ENCODE measurements around the gene TMTC4.

The TMTC4 gene

GRCh38 chr13:100673713-100674571, 653 bp downstream of the TMTC4 start:
- Histone ChIP-seq H3K36me3 (ENCODE audit: control insufficient read depth, insufficient read depth, low read length) (no peaks in the 10 kb centered on the region), H3K27ac (ENCODE audit: low read depth, low read length) (peak overlapping the region; percentile 72), H4K8ac (ENCODE audit: low read depth, low read length) (no peak overlapping the region), H2BK5ac (ENCODE audit: low read length) (no peak overlapping the region), H3K4me2 (ENCODE audit: low read length) (peak overlapping the region; percentile 91), H3K56ac (ENCODE audit: low read length) (peak overlapping the region; percentile 78), H4K5ac (ENCODE audit: low read length) (no peak overlapping the region), H2AK5ac (ENCODE audit: low read length) (no peak overlapping the region), H3K79me2 (ENCODE audit: control insufficient read depth, insufficient read depth, low read length) (peaks cover 10% of the 10 kb centered on the region), H3K4ac (ENCODE audit: low read depth, low read length) (peak overlapping the region; percentile 92), H3K4me1 (ENCODE audit: control insufficient read depth, low read depth, low read length) (peaks cover 4% of the 10 kb centered on the region), H3K4me3 (ENCODE audit: low read length) (peak overlapping the region; percentile 72), H3K18ac (ENCODE audit: low read length) (peak overlapping the region; percentile 97), H2BK120ac (ENCODE audit: low read depth, low read length) (peak overlapping the region; percentile 88), H3K27me3 (ENCODE audit: insufficient read depth, low read length, poor library complexity) (no peaks in the 10 kb centered on the region), H3K9ac (ENCODE audit: low read length) (peak overlapping the region; percentile 79), H3K79me1 (ENCODE audit: low read length) (peaks cover 9% of the 10 kb centered on the region), H2BK15ac (replicated peaks; ENCODE audit: low read depth) (no peak overlapping the region), H3K23ac (ENCODE audit: low read length) (no peak overlapping the region)
- peak; percentile 82 for DNase-seq
- no CpG with 5 or more reads among the region's 86 CpGs for WGBS (ENCODE audit: extremely low coverage, insufficient coverage, low lambda C conversion rate)

GRCh38 chr13:100673376-100673712, 1.3 kb downstream of the TMTC4 start:
- peaks cover 10% of the 10 kb centered on the region for H3K79me2 ChIP-seq (ENCODE audit: control insufficient read depth, insufficient read depth, low read length)
- no peak overlapping the region for H4K5ac ChIP-seq (ENCODE audit: low read length)
- WGBS (ENCODE audit: extremely low coverage, insufficient coverage, low lambda C conversion rate), result no CpG with 5 or more reads among the region's 11 CpGs
- no peaks in the 10 kb centered on the region for H3K27me3 ChIP-seq (ENCODE audit: insufficient read depth, low read length, poor library complexity)
- H2BK5ac ChIP-seq (ENCODE audit: low read length), result no peak overlapping the region
- no peak overlapping the region for H2AK5ac ChIP-seq (ENCODE audit: low read length)
- H3K4me3 ChIP-seq (ENCODE audit: low read length), result peak overlapping the region; percentile 72
- H2BK15ac ChIP-seq (replicated peaks; ENCODE audit: low read depth), result no peak overlapping the region
- peak; percentile 72 for DNase-seq
- H2BK120ac ChIP-seq (ENCODE audit: low read depth, low read length), result no peak overlapping the region
- peak overlapping the region; percentile 72 for H3K27ac ChIP-seq (ENCODE audit: low read depth, low read length)
- peak overlapping the region; percentile 91 for H3K4me2 ChIP-seq (ENCODE audit: low read length)
- peaks cover 4% of the 10 kb centered on the region for H3K4me1 ChIP-seq (ENCODE audit: control insufficient read depth, low read depth, low read length)
- no peak overlapping the region for H4K8ac ChIP-seq (ENCODE audit: low read depth, low read length)
- H3K23ac ChIP-seq (ENCODE audit: low read length), result no peak overlapping the region
- peaks cover 9% of the 10 kb centered on the region for H3K79me1 ChIP-seq (ENCODE audit: low read length)
- H3K36me3 ChIP-seq (ENCODE audit: control insufficient read depth, insufficient read depth, low read length), result no peaks in the 10 kb centered on the region
- no peak overlapping the region for H3K18ac ChIP-seq (ENCODE audit: low read length)
- H3K9ac ChIP-seq (ENCODE audit: low read length), result peak overlapping the region; percentile 79
- H3K56ac ChIP-seq (ENCODE audit: low read length), result peak overlapping the region; percentile 78
- no peak overlapping the region for H3K4ac ChIP-seq (ENCODE audit: low read depth, low read length)

GRCh38 chr13:100671389-100672182, 3.0 kb downstream of the TMTC4 start:
- Histone ChIP-seq H3K27me3 (ENCODE audit: insufficient read depth, low read length, poor library complexity) (no peaks in the 10 kb centered on the region), H3K23ac (ENCODE audit: low read length) (no peak overlapping the region)

GRCh38 chr13:100668408-100668807, 6.2 kb downstream of the TMTC4 start:
- Histone ChIP-seq H3K79me2 (ENCODE audit: control insufficient read depth, insufficient read depth, low read length) (peaks cover 10% of the 10 kb centered on the region), H3K18ac (ENCODE audit: low read length) (no peak overlapping the region), H3K4me2 (ENCODE audit: low read length) (no peak overlapping the region), H2BK5ac (ENCODE audit: low read length) (no peak overlapping the region), H4K5ac (ENCODE audit: low read length) (no peak overlapping the region), H3K27ac (ENCODE audit: low read depth, low read length) (no peak overlapping the region), H3K23ac (ENCODE audit: low read length) (no peak overlapping the region), H2BK120ac (ENCODE audit: low read depth, low read length) (no peak overlapping the region), H3K27me3 (ENCODE audit: insufficient read depth, low read length, poor library complexity) (no peaks in the 10 kb centered on the region), H3K36me3 (ENCODE audit: control insufficient read depth, insufficient read depth, low read length) (peaks cover 9% of the 10 kb centered on the region), H3K79me1 (ENCODE audit: low read length) (peaks cover 9% of the 10 kb centered on the region), H2AK5ac (ENCODE audit: low read length) (no peak overlapping the region), H4K8ac (ENCODE audit: low read depth, low read length) (no peak overlapping the region), H3K4ac (ENCODE audit: low read depth, low read length) (no peak overlapping the region), H3K9ac (ENCODE audit: low read length) (no peak overlapping the region), H3K4me3 (ENCODE audit: low read length) (no peak overlapping the region), H2BK15ac (replicated peaks; ENCODE audit: low read depth) (no peak overlapping the region), H3K4me1 (ENCODE audit: control insufficient read depth, low read depth, low read length) (no peaks in the 10 kb centered on the region), H3K56ac (ENCODE audit: low read length) (no peak overlapping the region)
- peak; percentile 31 for DNase-seq
- whole genome bisulfite sequencing (ENCODE audit: extremely low coverage, insufficient coverage, low lambda C conversion rate), result no CpG with 5 or more reads among the region's 7 CpGs

More at GRCh38 chr13:100671389-100672182, 3.0 kb downstream of the TMTC4 start:
- WGBS (ENCODE audit: extremely low coverage, insufficient coverage, low lambda C conversion rate), result no CpG with 5 or more reads among the region's 11 CpGs
- Histone ChIP-seq H3K9ac (ENCODE audit: low read length) (no peak overlapping the region), H2AK5ac (ENCODE audit: low read length) (no peak overlapping the region), H3K4ac (ENCODE audit: low read depth, low read length) (no peak overlapping the region), H2BK15ac (replicated peaks; ENCODE audit: low read depth) (no peak overlapping the region), H3K4me2 (ENCODE audit: low read length) (no peak overlapping the region), H4K8ac (ENCODE audit: low read depth, low read length) (no peak overlapping the region), H2BK5ac (ENCODE audit: low read length) (no peak overlapping the region), H3K18ac (ENCODE audit: low read length) (no peak overlapping the region), H3K4me3 (ENCODE audit: low read length) (no peak overlapping the region), H3K79me1 (ENCODE audit: low read length) (peaks cover 9% of the 10 kb centered on the region), H3K79me2 (ENCODE audit: control insufficient read depth, insufficient read depth, low read length) (peaks cover 10% of the 10 kb centered on the region), H3K36me3 (ENCODE audit: control insufficient read depth, insufficient read depth, low read length) (no peaks in the 10 kb centered on the region), H3K56ac (ENCODE audit: low read length) (no peak overlapping the region), H4K5ac (ENCODE audit: low read length) (no peak overlapping the region), H2BK120ac (ENCODE audit: low read depth, low read length) (no peak overlapping the region), H3K27ac (ENCODE audit: low read depth, low read length) (no peak overlapping the region), H3K4me1 (ENCODE audit: control insufficient read depth, low read depth, low read length) (peaks cover 4% of the 10 kb centered on the region)
- no peak for DNase-seq

GRCh38 chr13:100667894-100668293, 6.7 kb downstream of the TMTC4 start:
- H3K79me2 ChIP-seq (ENCODE audit: control insufficient read depth, insufficient read depth, low read length), result peaks cover 10% of the 10 kb centered on the region
- no peak overlapping the region for H3K56ac ChIP-seq (ENCODE audit: low read length)
- H2BK15ac ChIP-seq (replicated peaks; ENCODE audit: low read depth), result no peak overlapping the region
- peaks cover 9% of the 10 kb centered on the region for H3K79me1 ChIP-seq (ENCODE audit: low read length)
- H3K36me3 ChIP-seq (ENCODE audit: control insufficient read depth, insufficient read depth, low read length), result peaks cover 12% of the 10 kb centered on the region
- H2BK120ac ChIP-seq (ENCODE audit: low read depth, low read length), result no peak overlapping the region
- no peak overlapping the region for H3K4me2 ChIP-seq (ENCODE audit: low read length)
- H2AK5ac ChIP-seq (ENCODE audit: low read length), result no peak overlapping the region
- no peaks in the 10 kb centered on the region for H3K27me3 ChIP-seq (ENCODE audit: insufficient read depth, low read length, poor library complexity)
- H3K4me3 ChIP-seq (ENCODE audit: low read length), result no peak overlapping the region
- H3K4me1 ChIP-seq (ENCODE audit: control insufficient read depth, low read depth, low read length), result no peaks in the 10 kb centered on the region
- no peak overlapping the region for H3K4ac ChIP-seq (ENCODE audit: low read depth, low read length)
- H3K9ac ChIP-seq (ENCODE audit: low read length), result no peak overlapping the region
- H3K18ac ChIP-seq (ENCODE audit: low read length), result no peak overlapping the region
- no peak for DNase-seq
- H3K27ac ChIP-seq (ENCODE audit: low read depth, low read length), result no peak overlapping the region
- H2BK5ac ChIP-seq (ENCODE audit: low read length), result no peak overlapping the region
- H4K8ac ChIP-seq (ENCODE audit: low read depth, low read length), result no peak overlapping the region
- H3K23ac ChIP-seq (ENCODE audit: low read length), result no peak overlapping the region
- H4K5ac ChIP-seq (ENCODE audit: low read length), result no peak overlapping the region
- no CpG with 5 or more reads among the region's 9 CpGs for WGBS (ENCODE audit: extremely low coverage, insufficient coverage, low lambda C conversion rate)
